Mesothelial cell of epicardium (in vitro differentiated cells): ENCODE data around the gene HBG1. TPM values are rescaled to one million over a fixed set of nuclear protein-coding genes. Genes with fewer than 3 reads are reported as not detected.
"Not testable (repeated sequence)": the region's sequence is repeated elsewhere in the genome, so short reads cannot be mapped to it uniquely, and the experiment has no call there.

Source experiments
- DNase-seq, 2 experiments: peaks; one replicate each; pipeline ENCODE4 v3.0.0; 2021; ENCODE audit warnings: low spot score in 2 of 2; ENCODE audit not compliant: unreplicated experiment in 2 of 2
- H3K27ac Mint-ChIP-seq: 2 replicates; pipeline ENCODE4 v1.8.0; 2021; ENCODE audit warnings: mixed read lengths
- H3K27me3 Mint-ChIP-seq: 2 replicates; pipeline ENCODE4 v1.8.0; 2021; ENCODE audit warnings: low read depth, mixed read lengths
- H3K36me3 Mint-ChIP-seq: 2 replicates; pipeline ENCODE4 v1.8.0; 2021; ENCODE audit warnings: mixed read lengths
- H3K4me1 Mint-ChIP-seq: 2 replicates; pipeline ENCODE4 v1.8.0; 2021; ENCODE audit warnings: mixed read lengths
- H3K4me3 Mint-ChIP-seq: 2 replicates; pipeline ENCODE4 v1.8.0; 2021; ENCODE audit warnings: mild to moderate bottlenecking, moderate library complexity, mixed read lengths
- H3K9me3 Mint-ChIP-seq: 2 replicates; pipeline ENCODE4 v1.8.0; 2021; ENCODE audit warnings: mixed read lengths
- total RNA-seq: library from RNA; stranded (reverse); gene quantifications from 3 replicates; pipeline ENCODE4 v1.2.1, GENCODE V29; 2021
- TF ChIP-seq, protein P1 (sequence below): fragments of 200-600 bp; sonication (generic); IDR thresholded peaks from one replicate; pipeline ENCODE4 v1.5.0; 2021; ENCODE audit warnings: antibody characterized with exemption; ENCODE audit not compliant: unreplicated experiment

HBG1 gene
- total RNA-seq, 1 donor from 2014 or later: not detected

DNA sequence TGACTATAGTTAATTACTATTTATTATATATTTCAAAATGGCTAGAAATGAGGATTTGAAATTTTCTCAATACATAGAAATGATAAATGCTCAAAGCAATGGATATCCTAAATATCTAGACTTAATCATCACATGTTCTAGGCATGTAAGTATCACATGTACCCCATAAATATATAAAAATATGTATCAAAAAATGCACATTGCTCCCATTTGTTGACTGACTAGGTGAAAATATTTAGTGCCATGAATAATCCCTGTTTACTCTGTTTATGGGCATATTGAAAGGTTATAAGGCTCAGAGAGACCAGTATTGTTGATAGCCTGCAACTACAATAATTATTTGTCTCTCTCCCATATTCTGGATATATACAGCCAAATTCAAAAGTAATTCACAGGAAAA is 17.0 kb upstream of the HBG1 start:
- Mint-ChIP-seq H3K27me3 (peaks cover 3% of the 10 kb centered on the region), H3K9me3 (no peaks in the 10 kb centered on the region), H3K27ac (no peak overlapping the region), H3K36me3 (no peaks in the 10 kb centered on the region), H3K4me1 (no peaks in the 10 kb centered on the region), H3K4me3 (no peak overlapping the region)
- no peak for DNase-seq
- TF ChIP-seq, protein P1, sequence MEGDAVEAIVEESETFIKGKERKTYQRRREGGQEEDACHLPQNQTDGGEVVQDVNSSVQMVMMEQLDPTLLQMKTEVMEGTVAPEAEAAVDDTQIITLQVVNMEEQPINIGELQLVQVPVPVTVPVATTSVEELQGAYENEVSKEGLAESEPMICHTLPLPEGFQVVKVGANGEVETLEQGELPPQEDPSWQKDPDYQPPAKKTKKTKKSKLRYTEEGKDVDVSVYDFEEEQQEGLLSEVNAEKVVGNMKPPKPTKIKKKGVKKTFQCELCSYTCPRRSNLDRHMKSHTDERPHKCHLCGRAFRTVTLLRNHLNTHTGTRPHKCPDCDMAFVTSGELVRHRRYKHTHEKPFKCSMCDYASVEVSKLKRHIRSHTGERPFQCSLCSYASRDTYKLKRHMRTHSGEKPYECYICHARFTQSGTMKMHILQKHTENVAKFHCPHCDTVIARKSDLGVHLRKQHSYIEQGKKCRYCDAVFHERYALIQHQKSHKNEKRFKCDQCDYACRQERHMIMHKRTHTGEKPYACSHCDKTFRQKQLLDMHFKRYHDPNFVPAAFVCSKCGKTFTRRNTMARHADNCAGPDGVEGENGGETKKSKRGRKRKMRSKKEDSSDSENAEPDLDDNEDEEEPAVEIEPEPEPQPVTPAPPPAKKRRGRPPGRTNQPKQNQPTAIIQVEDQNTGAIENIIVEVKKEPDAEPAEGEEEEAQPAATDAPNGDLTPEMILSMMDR: no peak

DNA sequence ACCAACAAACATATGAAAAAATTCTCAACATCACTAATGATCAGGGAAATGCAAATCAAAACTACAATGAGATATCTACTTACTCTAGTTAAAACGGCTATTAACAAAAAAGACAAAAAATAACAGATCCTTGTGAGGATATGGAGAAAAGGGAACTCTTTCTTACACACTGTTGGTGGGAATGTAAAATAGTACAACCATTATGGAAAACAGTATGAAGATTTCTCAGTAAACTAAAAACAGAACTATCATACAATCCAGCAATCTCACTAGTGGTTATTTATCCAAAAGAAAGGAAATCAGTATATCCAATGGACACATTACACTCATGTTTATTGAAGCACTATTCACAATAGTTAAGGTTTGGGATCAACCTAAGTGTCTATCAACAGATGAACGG is 16.2 kb upstream of the HBG1 start:
- H3K36me3 Mint-ChIP-seq: no peaks in the 10 kb centered on the region
- peaks cover 6% of the 10 kb centered on the region for H3K9me3 Mint-ChIP-seq
- TF ChIP-seq, protein P1: no peak
- H3K27ac Mint-ChIP-seq: no peak overlapping the region
- H3K4me3 Mint-ChIP-seq: no peak overlapping the region
- H3K27me3 Mint-ChIP-seq: peaks cover 3% of the 10 kb centered on the region
- no peaks in the 10 kb centered on the region for H3K4me1 Mint-ChIP-seq
- no peak for DNase-seq

DNA sequence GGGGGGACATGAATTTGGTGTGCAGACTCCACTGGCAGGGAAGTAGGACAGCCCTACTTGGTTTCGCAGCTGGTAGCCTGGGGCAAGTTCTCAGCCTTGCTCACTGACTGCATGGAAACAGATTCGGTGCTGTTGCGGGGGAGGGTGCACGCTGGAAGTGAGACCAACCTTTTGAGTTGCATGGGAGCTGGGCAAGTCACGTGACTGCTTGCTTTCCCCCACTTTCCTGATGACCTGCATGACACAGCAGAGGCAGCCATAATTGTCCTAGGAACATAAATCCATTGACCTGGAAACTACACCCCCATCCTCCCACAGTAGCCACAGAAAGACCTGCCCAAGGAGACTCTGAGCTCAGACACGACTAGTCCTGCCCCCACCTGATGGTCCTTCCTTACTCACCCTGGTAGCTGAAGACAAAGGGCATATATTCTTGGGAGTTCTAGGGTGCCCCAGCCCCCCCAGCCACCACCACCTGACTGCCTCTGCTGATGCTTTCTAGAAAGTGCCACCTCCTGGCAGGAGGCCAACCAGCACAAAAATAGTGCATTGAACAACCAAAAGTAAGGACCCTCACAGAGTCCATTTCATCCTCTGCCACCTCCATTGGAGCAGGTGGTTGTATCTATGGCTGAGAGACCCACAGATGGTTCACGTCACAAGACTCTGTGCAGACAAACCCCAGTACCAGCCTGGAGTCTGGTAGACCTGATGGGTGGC is 9.0 kb upstream of the HBG1 start:
- no peaks in the 10 kb centered on the region for H3K27me3 Mint-ChIP-seq
- no peak overlapping the region for H3K4me3 Mint-ChIP-seq
- DNase-seq: no peak
- peaks cover 24% of the 10 kb centered on the region for H3K9me3 Mint-ChIP-seq
- peaks cover 1% of the 10 kb centered on the region for H3K4me1 Mint-ChIP-seq
- H3K27ac Mint-ChIP-seq: no peak overlapping the region
- TF ChIP-seq, protein P1: no peak
- H3K36me3 Mint-ChIP-seq: no peaks in the 10 kb centered on the region

DNA sequence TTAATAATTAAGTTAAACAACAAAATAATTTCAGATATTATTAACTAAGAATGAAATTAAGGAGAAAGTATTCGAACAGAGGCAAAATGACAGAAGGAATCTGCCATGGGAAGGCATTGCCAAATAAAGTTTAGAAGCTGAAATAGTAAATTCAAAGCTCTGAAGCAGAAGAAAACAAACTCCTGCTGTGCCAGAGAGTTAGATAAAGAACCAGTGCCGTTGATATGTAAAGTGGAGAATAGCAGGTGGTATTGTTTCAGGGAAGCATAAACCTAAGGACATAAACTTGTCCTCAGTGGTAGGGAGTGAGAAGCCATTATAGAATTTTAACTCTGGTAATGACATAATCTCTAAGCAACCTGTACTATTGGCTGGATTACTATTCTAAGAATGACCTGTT is 7.6 kb upstream of the HBG1 start:
- TF ChIP-seq, protein P1: no peak
- peaks cover 24% of the 10 kb centered on the region for H3K9me3 Mint-ChIP-seq
- DNase-seq: no peak
- peaks cover 1% of the 10 kb centered on the region for H3K4me1 Mint-ChIP-seq
- no peaks in the 10 kb centered on the region for H3K36me3 Mint-ChIP-seq
- H3K27me3 Mint-ChIP-seq: peaks cover 4% of the 10 kb centered on the region
- H3K27ac Mint-ChIP-seq: no peak overlapping the region
- H3K4me3 Mint-ChIP-seq: no peak overlapping the region

DNA sequence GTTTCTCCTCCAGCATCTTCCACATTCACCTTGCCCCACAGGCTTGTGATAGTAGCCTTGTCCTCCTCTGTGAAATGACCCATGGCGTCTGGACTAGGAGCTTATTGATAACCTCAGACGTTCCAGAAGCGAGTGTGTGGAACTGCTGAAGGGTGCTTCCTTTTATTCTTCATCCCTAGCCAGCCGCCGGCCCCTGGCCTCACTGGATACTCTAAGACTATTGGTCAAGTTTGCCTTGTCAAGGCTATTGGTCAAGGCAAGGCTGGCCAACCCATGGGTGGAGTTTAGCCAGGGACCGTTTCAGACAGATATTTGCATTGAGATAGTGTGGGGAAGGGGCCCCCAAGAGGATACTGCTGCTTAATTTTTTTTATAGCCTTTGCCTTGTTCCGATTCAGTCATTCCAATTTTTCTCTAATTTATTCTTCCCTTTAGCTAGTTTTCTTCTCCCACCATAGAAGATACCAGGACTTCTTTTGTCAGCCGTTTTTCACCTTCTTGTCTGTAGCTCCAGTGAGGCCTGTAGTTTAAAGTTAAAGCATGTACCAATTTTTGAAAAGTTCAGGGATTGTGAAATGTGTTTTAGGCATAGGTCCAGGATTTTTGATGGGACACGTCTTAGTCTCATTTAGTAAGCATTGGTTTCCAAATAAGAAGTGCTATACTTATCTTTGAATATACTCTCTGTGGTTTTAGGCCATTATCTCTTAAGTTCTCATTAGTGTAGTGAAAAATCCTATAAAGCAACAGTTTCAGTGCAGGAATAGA is 5.2 kb upstream of the HBG1 start, which contains the start of gene HBG2:
TSS of gene HBG2 (minus strand) at position 136 of the 768 bp plus-strand sequence. CDS start at position 83, 53 bp downstream.
- not testable (repeated sequence) for H3K4me3 Mint-ChIP-seq, H3K4me1 Mint-ChIP-seq, DNase-seq, H3K27ac Mint-ChIP-seq, H3K9me3 Mint-ChIP-seq, H3K36me3 Mint-ChIP-seq
- peaks cover 14% of the 10 kb centered on the region for H3K27me3 Mint-ChIP-seq

DNA sequence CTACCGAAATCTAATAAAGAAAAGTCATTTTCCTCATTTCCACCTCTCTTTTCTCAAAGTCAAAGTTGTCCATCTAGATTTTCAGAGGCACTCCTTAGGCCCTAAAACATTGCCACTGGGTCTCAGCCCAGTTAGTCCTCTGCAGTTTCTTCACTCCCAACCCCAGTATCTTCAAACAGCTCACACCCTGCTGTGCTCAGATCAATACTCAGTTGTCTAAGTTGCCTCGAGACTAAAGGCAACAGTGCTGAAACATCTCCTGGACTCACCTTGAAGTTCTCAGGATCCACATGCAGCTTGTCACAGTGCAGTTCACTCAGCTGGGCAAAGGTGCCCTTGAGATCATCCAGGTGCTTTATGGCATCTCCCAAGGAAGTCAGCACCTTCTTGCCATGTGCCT is 4.4 kb upstream of the HBG1 start:
- not testable (repeated sequence) for H3K9me3 Mint-ChIP-seq, H3K4me3 Mint-ChIP-seq, H3K4me1 Mint-ChIP-seq, H3K36me3 Mint-ChIP-seq, DNase-seq, H3K27ac Mint-ChIP-seq
- H3K27me3 Mint-ChIP-seq: peaks cover 14% of the 10 kb centered on the region

DNA sequence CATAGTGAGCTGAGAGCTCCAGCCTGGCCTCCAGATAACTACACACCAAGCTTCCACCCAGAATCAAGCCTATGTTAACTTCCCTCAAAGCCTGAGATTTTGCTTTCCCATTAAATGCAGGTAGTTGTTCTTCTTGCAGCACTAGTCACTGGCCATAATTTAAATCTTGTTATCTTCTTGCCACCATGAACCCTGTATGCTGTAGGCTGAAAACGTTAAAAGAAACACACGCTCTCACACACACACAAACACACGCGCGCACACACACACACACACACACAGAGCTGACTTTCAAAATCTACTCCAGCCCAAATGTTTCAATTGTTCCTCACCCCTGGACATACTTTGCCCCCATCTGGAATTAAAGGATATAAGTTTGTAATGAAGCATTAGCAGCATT is 3.8 kb upstream of the HBG1 start:
- H3K27me3 Mint-ChIP-seq: peaks cover 14% of the 10 kb centered on the region
- not testable (repeated sequence) for H3K27ac Mint-ChIP-seq, H3K4me1 Mint-ChIP-seq, DNase-seq, H3K36me3 Mint-ChIP-seq, H3K4me3 Mint-ChIP-seq, H3K9me3 Mint-ChIP-seq
